GM12878 (cell line): ENCODE data around the gene KLKB1. TPM values are rescaled to one million over a fixed set of nuclear protein-coding genes. Genes with fewer than 3 reads are reported as not detected.

Source experiments
- ATAC-seq: fragments of 200-7000 bp; cut with Tn5 transposase; 3 replicates; pipeline ENCODE4 v1.9.1; 2020; ENCODE audit warnings: mild to moderate bottlenecking, moderate library complexity
- BruUV-seq: library from RNA; stranded (reverse); fragments of 400-500 nt; replicated peaks from 2 replicates; lab custom pipeline; 2021; lab: Mats Ljungman, UMichigan
- CTCF ChIA-PET: fragments of 300-600 bp; sonication (Branson Sonifier 250); formaldehyde crosslinking; extraction: SDS; loops from one replicate; lab custom pipeline; 2021; ENCODE audit warnings: inconsistent platforms; lab: Yijun Ruan, JAX
- POLR2A ChIA-PET: fragments of 350-600 bp; formaldehyde crosslinking; extraction: SDS; loops from one replicate; lab custom pipeline; 2021; ENCODE audit warnings: inconsistent platforms; lab: Charles Lee
- RAD21 ChIA-PET: fragments of 300-600 bp; sonication (Branson Sonifier 250); formaldehyde crosslinking; loops from one replicate; lab custom pipeline; 2023; ENCODE audit warnings: antibody characterized with exemption; ENCODE audit not compliant: unreplicated experiment; lab: Charles Lee
- SMC1A ChIA-PET: fragments of 300-600 bp; sonication (Branson Sonifier 250); formaldehyde crosslinking; loops from one replicate; lab custom pipeline; 2023; ENCODE audit not compliant: unreplicated experiment, uncharacterized antibody; lab: Charles Lee
- DNase-seq: peaks from one replicate; pipeline ENCODE4 v3.0.0-alpha.2; 2011; ENCODE audit warnings: low read depth, low spot score
- FAIRE-seq: peaks from 3 replicates; lab custom pipeline; 2011; peaks lifted over from hg19 to GRCh38; lab: Jason Lieb, UNC
- H2AFZ ChIP-seq: 2 replicates; pipeline ENCODE4 v1.6.0; 2011; ENCODE audit warnings: low read depth, low read length, control low read depth; ENCODE audit not compliant: control insufficient read depth
- H3K27ac ChIP-seq: 2 replicates; pipeline ENCODE4 v1.5.1; 2011; ENCODE audit warnings: control low read depth; ENCODE audit not compliant: control insufficient read depth, insufficient read depth
- H3K27me3 ChIP-seq, 2 experiments: replicated peaks in 1 of 2; 2 replicates each; pipeline versions ENCODE4 v1.6.0 to v1.6.1; 2011; ENCODE audit warnings: low read length in 1 of 2; ENCODE audit not compliant: control insufficient read depth in 2 of 2, insufficient read depth in 2 of 2
- H3K36me3 ChIP-seq, 2 experiments: 2 replicates each; pipeline ENCODE4 v1.5.1; 2011; ENCODE audit warnings: low read length in 1 of 2; ENCODE audit not compliant: control insufficient read depth in 2 of 2, insufficient read depth in 2 of 2
- H3K4me1 ChIP-seq: 2 replicates; pipeline ENCODE4 v1.6.1; 2011; ENCODE audit warnings: mild to moderate bottlenecking, low read length, moderate library complexity, mixed read lengths; ENCODE audit not compliant: control insufficient read depth, insufficient read depth
- H3K4me2 ChIP-seq: 2 replicates; pipeline ENCODE4 v1.6.0; 2011; ENCODE audit warnings: control low read depth; ENCODE audit not compliant: control insufficient read depth, insufficient read depth
- H3K4me3 ChIP-seq: fragments of 200-600 bp; sonication (generic); 2 replicates; pipeline ENCODE4 v1.5.1; 2016
- H3K79me2 ChIP-seq: 2 replicates; pipeline ENCODE4 v1.6.0; 2011; ENCODE audit warnings: low read length; ENCODE audit not compliant: control insufficient read depth, insufficient read depth
- H3K9ac ChIP-seq: 2 replicates; pipeline ENCODE4 v1.8.0; 2011; ENCODE audit warnings: low read length, control low read depth, mixed read lengths; ENCODE audit not compliant: control insufficient read depth, insufficient read depth
- H3K9me3 ChIP-seq: replicated peaks from 3 replicates; pipeline ENCODE4 v1.5.1; 2011; ENCODE audit warnings: mild to moderate bottlenecking, low read length; ENCODE audit not compliant: control insufficient read depth, insufficient read depth
- H4K20me1 ChIP-seq: 2 replicates; pipeline ENCODE4 v1.6.0; 2011; ENCODE audit not compliant: control insufficient read depth, insufficient read depth
- BCL11A ChIP-seq: IDR thresholded peaks from 2 replicates; pipeline ENCODE4 v1.6.1; 2011; ENCODE audit warnings: low read depth, low read length
- CHD2 ChIP-seq: IDR thresholded peaks from 2 replicates; pipeline ENCODE4 v1.6.1; 2011; ENCODE audit warnings: low read depth, low read length, improper control_type of control experiment, borderline replicate concordance
- ESRRA ChIP-seq: IDR thresholded peaks from 2 replicates; pipeline ENCODE4 v1.6.1; 2012; ENCODE audit warnings: mild to moderate bottlenecking, low read length, improper control_type of control experiment
- FOS ChIP-seq: IDR thresholded peaks from 3 replicates; pipeline ENCODE4 v1.6.1; 2011; ENCODE audit warnings: borderline replicate concordance; ENCODE audit not compliant: insufficient read length; ENCODE audit errors: extremely low read depth
- MEF2A ChIP-seq: IDR thresholded peaks from 2 replicates; pipeline ENCODE4 v1.6.1; 2011; ENCODE audit warnings: low read depth, mild to moderate bottlenecking, low read length, moderate library complexity; ENCODE audit not compliant: insufficient read depth
- NFXL1 ChIP-seq: fragments of 450-650 bp; IDR thresholded peaks from 2 replicates; pipeline ENCODE4 v1.6.1; 2017; ENCODE audit warnings: antibody characterized with exemption, mild to moderate bottlenecking, borderline replicate concordance
- NFYA ChIP-seq: IDR thresholded peaks from 2 replicates; pipeline ENCODE4 v1.6.1; 2011; ENCODE audit warnings: low read depth, mild to moderate bottlenecking, low read length, improper control_type of control experiment, borderline replicate concordance
- NFYB ChIP-seq: IDR thresholded peaks from 2 replicates; pipeline ENCODE4 v1.6.1; 2011; ENCODE audit warnings: low read depth, mild to moderate bottlenecking, low read length, improper control_type of control experiment, moderate library complexity; ENCODE audit not compliant: insufficient read depth
- POU2F2 ChIP-seq: IDR thresholded peaks from 3 replicates; pipeline ENCODE4 v1.6.1; 2011; ENCODE audit warnings: low read depth, mild to moderate bottlenecking, low read length, borderline replicate concordance
- RFX5 ChIP-seq: IDR thresholded peaks from 2 replicates; pipeline ENCODE4 v1.6.1; 2011; ENCODE audit warnings: low read depth, low read length, improper control_type of control experiment
- SMAD5 ChIP-seq: IDR thresholded peaks from 2 replicates; pipeline ENCODE4 v1.6.1; 2016; ENCODE audit warnings: antibody characterized with exemption, low read depth
- SREBF1 ChIP-seq: IDR thresholded peaks from 2 replicates; pipeline ENCODE4 v1.6.1; 2012; ENCODE audit warnings: mild to moderate bottlenecking, low read length
- TAF1 ChIP-seq: IDR thresholded peaks from 2 replicates; pipeline ENCODE4 v1.6.1; 2011; ENCODE audit warnings: mild to moderate bottlenecking, low read depth, low read length, borderline replicate concordance
- ZSCAN29 ChIP-seq: fragments of 450-650 bp; IDR thresholded peaks from 2 replicates; pipeline ENCODE4 v1.6.1; 2017; ENCODE audit warnings: mild to moderate bottlenecking, moderate library complexity
- WGBS: methylation state at CpG from one replicate; pipeline ENCODE4 v1.1.6; 2016; ENCODE audit warnings: low lambda C conversion rate; ENCODE audit not compliant: insufficient replicate concordance, insufficient coverage; ENCODE audit errors: missing lambda C conversion rate; 5-methylcytosine and 5-hydroxymethylcytosine counted together
- in situ Hi-C: fragments of 300-500 bp; cut with MboI; formaldehyde crosslinking; loops from 9 replicates; pipeline ENCODE4 v1.14.3; 2018; ENCODE audit warnings: mixed read lengths
- intact Hi-C: fragments of 100-400 bp; cut with micrococcal nuclease; formaldehyde crosslinking; loops from one replicate; pipeline ENCODE4 v1.14.2; 2022; ENCODE audit not compliant: unreplicated experiment
- polyA plus RNA-seq, 11 experiments: library from polyadenylated mRNA; depleted of rRNA in 4 of 11; unstranded in 6 of 11; stranded (reverse) in 5 of 11; fragments of >200 nt; fragmentation: Nextera tagmentation in 4 of 11; fragmentation: Illumina TruSeq in 1 of 11; extraction: Ambion mirVana in 4 of 11; extraction: Trizol in 1 of 11; gene quantifications; 1 replicate in 1 of 11; 2 replicates in 10 of 11; pipeline versions ENCODE4 v1.2.1 to v1.2.3, GENCODE V29; 2011 to 2016; ENCODE audit warnings: inconsistent platforms in 2 of 11, missing spikeins in 2 of 11, low read depth in 1 of 11
- total RNA-seq, 4 experiments: library from RNA; depleted of rRNA in 3 of 4; stranded (reverse); fragments of >200 nt in 3 of 4; fragmentation: Illumina TruSeq in 1 of 4; extraction: Trizol in 1 of 4; gene quantifications; 2 replicates each; pipeline versions ENCODE4 v1.2.1 to v1.2.3, GENCODE V29; 2013 to 2021

The KLKB1 gene
- total and polyA plus RNA-seq, 10 of the 15 experiments (the other 5 are each of a cell fraction or from before 2014, with no cell fraction given), result 0.04 TPM; not detected in 9

- H3K4me3 ChIP-seq, result no peak overlapping the region
- RAD21 ChIA-PET, result no interaction called here
- no TSS peak for BruUV-seq
- no peak for FAIRE-seq
- ATAC-seq, result no peak
- no peak overlapping the region for H3K27ac ChIP-seq
- WGBS, result 85% methylated on average over 6 of the region's 6 CpGs
- no peaks in the 10 kb centered on the region for H4K20me1 ChIP-seq
- POLR2A ChIA-PET, result no interaction called here
- H3K36me3 ChIP-seq, result no peaks in the 10 kb centered on the region
- H3K4me2 ChIP-seq, result no peak overlapping the region
- no peaks in the 10 kb centered on the region for H3K4me1 ChIP-seq
- TF ChIP-seq FOS (no peak), ZSCAN29 (no peak), NFXL1 (no peak), SMAD5 (no peak), CHD2 (no peak), ESRRA (no peak), NFYB (no peak), MEF2A (no peak), RFX5 (no peak), SREBF1 (no peak), NFYA (no peak), BCL11A (no peak), TAF1 (no peak), POU2F2 (no peak)
- in situ Hi-C loops (no loop called here), intact Hi-C loops (no loop called here)
- H2AFZ ChIP-seq, result no peak overlapping the region
- H3K9ac ChIP-seq, result no peak overlapping the region
- H3K27me3 ChIP-seq, result no peaks in the 10 kb centered on the region
- peaks cover 1% of the 10 kb centered on the region for H3K79me2 ChIP-seq
- CTCF ChIA-PET, result no interaction called here
- no peaks in the 10 kb centered on the region for H3K9me3 ChIP-seq
- SMC1A ChIA-PET, result interaction anchor here (1.1 kb wide), 1 partner anchor 11 kb away, joined by 3 read pairs; no protein-coding TSS in a partner anchor
- DNase-seq, result no peak
Observed at GRCh38 chr4:186196063-186196462, 31.2 kb upstream of the KLKB1 start.
